MM.1S (cell line): Measurements from ENCODE around the gene RHPN2.
"Not testable (repeated sequence)": the region's sequence is repeated elsewhere in the genome, so short reads cannot be mapped to it uniquely, and the experiment has no call there.

ENCODE experiments used
- EZH2 ChIP-seq: fragments of 300-600 bp; sonication (generic); optimal IDR thresholded peaks from 2 replicates; pipeline ENCODE3; 2017; ENCODE audit warnings: low read depth, mild to moderate bottlenecking, antibody characterized with exemption, low read length, mixed read lengths
- EZH2phosphoT487 ChIP-seq: fragments of 300-600 bp; sonication (generic); IDR thresholded peaks from 2 replicates; pipeline ENCODE4 v1.6.1; 2018; ENCODE audit warnings: antibody characterized with exemption, low read length
- TF ChIP-seq, protein P1 (sequence below): fragments of 300-600 bp; sonication (generic); IDR thresholded peaks from 2 replicates; pipeline ENCODE4 v1.5.1; 2016; ENCODE audit warnings: antibody characterized with exemption, low read length, mixed read lengths

DNA sequence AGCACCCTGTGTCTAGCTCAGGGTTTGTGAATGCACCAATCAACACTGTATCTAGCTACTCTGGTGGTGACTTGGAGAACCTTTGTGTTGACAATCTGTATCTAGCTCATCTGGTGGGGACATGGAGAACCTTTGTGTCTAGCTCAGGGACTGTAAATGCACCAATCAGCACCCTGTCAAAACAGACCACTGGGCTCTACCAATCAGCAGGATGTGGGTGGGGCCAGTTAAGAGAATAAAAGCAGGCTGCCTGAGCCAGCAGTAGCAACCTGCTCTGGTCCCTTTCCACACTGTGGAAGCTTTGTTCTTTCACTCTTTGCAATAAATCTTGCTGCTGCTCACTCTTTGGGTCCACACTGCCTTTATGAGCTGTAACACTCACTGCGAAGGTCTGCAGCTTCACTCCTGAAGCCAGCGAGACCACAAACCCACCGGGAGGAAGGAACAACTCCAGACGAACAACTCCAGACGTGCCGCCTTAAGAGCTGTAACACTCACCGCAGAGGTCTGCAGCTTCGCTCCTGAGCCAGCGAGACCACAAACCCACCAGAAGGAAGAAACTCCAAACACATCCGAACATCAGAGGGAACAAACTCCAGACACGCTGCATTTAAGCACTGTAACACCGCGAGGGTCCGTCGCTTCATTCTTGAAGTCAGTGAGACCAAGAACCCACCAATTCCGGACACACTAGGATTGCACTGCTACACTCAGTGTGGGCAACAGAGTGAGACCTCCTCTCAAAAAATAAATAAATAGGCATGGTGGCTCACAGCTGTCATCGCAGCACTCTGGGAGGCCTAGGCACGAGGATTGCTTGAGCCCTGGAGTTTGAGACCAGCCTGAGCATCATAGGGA, 27.3 kb downstream of the RHPN2 start:
- TF ChIP-seq, protein P1, sequence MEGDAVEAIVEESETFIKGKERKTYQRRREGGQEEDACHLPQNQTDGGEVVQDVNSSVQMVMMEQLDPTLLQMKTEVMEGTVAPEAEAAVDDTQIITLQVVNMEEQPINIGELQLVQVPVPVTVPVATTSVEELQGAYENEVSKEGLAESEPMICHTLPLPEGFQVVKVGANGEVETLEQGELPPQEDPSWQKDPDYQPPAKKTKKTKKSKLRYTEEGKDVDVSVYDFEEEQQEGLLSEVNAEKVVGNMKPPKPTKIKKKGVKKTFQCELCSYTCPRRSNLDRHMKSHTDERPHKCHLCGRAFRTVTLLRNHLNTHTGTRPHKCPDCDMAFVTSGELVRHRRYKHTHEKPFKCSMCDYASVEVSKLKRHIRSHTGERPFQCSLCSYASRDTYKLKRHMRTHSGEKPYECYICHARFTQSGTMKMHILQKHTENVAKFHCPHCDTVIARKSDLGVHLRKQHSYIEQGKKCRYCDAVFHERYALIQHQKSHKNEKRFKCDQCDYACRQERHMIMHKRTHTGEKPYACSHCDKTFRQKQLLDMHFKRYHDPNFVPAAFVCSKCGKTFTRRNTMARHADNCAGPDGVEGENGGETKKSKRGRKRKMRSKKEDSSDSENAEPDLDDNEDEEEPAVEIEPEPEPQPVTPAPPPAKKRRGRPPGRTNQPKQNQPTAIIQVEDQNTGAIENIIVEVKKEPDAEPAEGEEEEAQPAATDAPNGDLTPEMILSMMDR = not testable (repeated sequence)
- TF ChIP-seq EZH2, EZH2phosphoT487: not testable (repeated sequence)
